Mesenchymal stem cell (in vitro differentiated cells and primary cell): ENCODE results near the gene GPC3.

Experiments
- DNase-seq: peaks from one replicate; pipeline ENCODE4 v3.0.0-alpha.2; 2013
- H2AFZ ChIP-seq: one replicate; pipeline ENCODE4 v1.6.1; 2013; ENCODE audit warnings: low read depth, mild to moderate bottlenecking, control low read depth, inconsistent platforms, low read length, moderate library complexity
- H2AK5ac ChIP-seq: 2 replicates; pipeline ENCODE4 v1.6.1; 2013; ENCODE audit warnings: low read length, moderate library complexity, mild to moderate bottlenecking, inconsistent platforms; ENCODE audit not compliant: severe bottlenecking
- H2BK120ac ChIP-seq: one replicate; pipeline ENCODE4 v1.6.1; 2013; ENCODE audit warnings: low read depth, mild to moderate bottlenecking, inconsistent platforms, low read length, moderate library complexity
- H2BK12ac ChIP-seq, 2 experiments: one replicate each; pipeline ENCODE4 v1.6.1; 2013; ENCODE audit warnings: inconsistent platforms in 2 of 2, low read length in 2 of 2, mild to moderate bottlenecking in 2 of 2, moderate library complexity in 2 of 2, control low read depth in 1 of 2
- H2BK15ac ChIP-seq: one replicate; pipeline ENCODE4 v1.6.1; 2013; ENCODE audit warnings: mild to moderate bottlenecking, low read depth, inconsistent platforms; ENCODE audit not compliant: poor library complexity, severe bottlenecking
- H2BK5ac ChIP-seq: 2 replicates; pipeline ENCODE4 v1.6.1; 2013; ENCODE audit warnings: low read depth, mild to moderate bottlenecking, low read length, control low read depth, inconsistent platforms; ENCODE audit not compliant: poor library complexity, severe bottlenecking
- H3K14ac ChIP-seq, 2 experiments: one replicate each; pipeline ENCODE4 v1.6.1; 2013; ENCODE audit warnings: inconsistent platforms in 2 of 2, low read length in 2 of 2, control low read depth in 1 of 2, mild to moderate bottlenecking in 1 of 2, moderate library complexity in 1 of 2
- H3K18ac ChIP-seq, 2 experiments: one replicate each; pipeline ENCODE4 v1.6.1; 2013; ENCODE audit warnings: inconsistent platforms in 2 of 2, low read length in 2 of 2, control low read depth in 1 of 2, low read depth in 1 of 2, mild to moderate bottlenecking in 1 of 2
- H3K23ac ChIP-seq, 2 experiments: one replicate each; pipeline ENCODE4 v1.6.1; 2013; ENCODE audit warnings: inconsistent platforms in 2 of 2, low read length in 2 of 2, mild to moderate bottlenecking in 2 of 2, moderate library complexity in 2 of 2, control low read depth in 1 of 2
- H3K27ac ChIP-seq: 2 replicates; pipeline ENCODE4 v1.5.1; 2013; ENCODE audit warnings: mild to moderate bottlenecking, moderate library complexity, low read length, control low read depth, inconsistent platforms; ENCODE audit not compliant: poor library complexity, severe bottlenecking
- H3K27me3 ChIP-seq, 2 experiments: 2 replicates each; pipeline versions ENCODE4 v1.6.1 to v1.7.0; 2013; ENCODE audit warnings: low read length in 2 of 2, mild to moderate bottlenecking in 2 of 2, moderate library complexity in 2 of 2, control low read depth in 1 of 2, inconsistent platforms in 1 of 2; ENCODE audit not compliant: control insufficient read depth in 1 of 2, insufficient read depth in 1 of 2
- H3K36me3 ChIP-seq, 2 experiments: 2 replicates each; pipeline versions ENCODE4 v1.6.1 to v1.7.0; 2013; ENCODE audit warnings: low read length in 2 of 2, control low read depth in 1 of 2, inconsistent platforms in 1 of 2, low read depth in 1 of 2, mild to moderate bottlenecking in 1 of 2; ENCODE audit not compliant: insufficient read depth in 2 of 2, control insufficient read depth in 1 of 2
- H3K4ac ChIP-seq, 2 experiments: one replicate each; pipeline ENCODE4 v1.6.1; 2013; ENCODE audit warnings: inconsistent platforms in 2 of 2, low read length in 2 of 2, mild to moderate bottlenecking in 2 of 2, moderate library complexity in 2 of 2, control low read depth in 1 of 2, low read depth in 1 of 2
- H3K4me1 ChIP-seq: 2 replicates; pipeline ENCODE4 v1.6.1; 2013; ENCODE audit warnings: low read depth, low read length, control low read depth; ENCODE audit not compliant: control insufficient read depth, insufficient read depth
- H3K4me2 ChIP-seq: 2 replicates; pipeline ENCODE4 v1.6.1; 2013; ENCODE audit warnings: low read length, mild to moderate bottlenecking, inconsistent platforms; ENCODE audit not compliant: poor library complexity, severe bottlenecking
- H3K4me3 ChIP-seq, 2 experiments: 2 replicates each; pipeline versions ENCODE4 v1.5.1 to v1.7.0; 2013; ENCODE audit warnings: low read length in 2 of 2, mild to moderate bottlenecking in 2 of 2, control low read depth in 1 of 2, low read depth in 1 of 2; ENCODE audit not compliant: insufficient read depth in 1 of 2
- H3K79me1 ChIP-seq: replicated peaks from 2 replicates; pipeline ENCODE4 v1.6.1; 2013; ENCODE audit warnings: mild to moderate bottlenecking, control low read depth, low read length, inconsistent platforms; ENCODE audit not compliant: poor library complexity, severe bottlenecking
- H3K9ac ChIP-seq: 2 replicates; pipeline ENCODE4 v1.7.0; 2013; ENCODE audit warnings: mild to moderate bottlenecking, low read length, moderate library complexity
- H3K9me3 ChIP-seq: 2 replicates; pipeline ENCODE4 v1.7.0; 2013; ENCODE audit warnings: mild to moderate bottlenecking, low read length; ENCODE audit not compliant: control insufficient read depth
- H4K8ac ChIP-seq: one replicate; pipeline ENCODE4 v1.6.1; 2013; ENCODE audit warnings: inconsistent platforms, mild to moderate bottlenecking, low read length, moderate library complexity
- H4K91ac ChIP-seq: one replicate; pipeline ENCODE4 v1.6.1; 2013; ENCODE audit warnings: mild to moderate bottlenecking, low read length, inconsistent platforms
- WGBS: methylation state at CpG from one replicate; pipeline ENCODE4 v1.1.7; 2013; ENCODE audit warnings: mixed read lengths; 5-methylcytosine and 5-hydroxymethylcytosine counted together

GPC3 gene

GRCh38 chrX:133602881-133603280 lies 382.5 kb downstream of the GPC3 start:
- no peaks in the 10 kb centered on the region for H3K36me3 ChIP-seq
- H2AK5ac ChIP-seq, result no peak overlapping the region
- H3K23ac ChIP-seq, result no peak overlapping the region
- 89% methylated on average over 2 of the region's 4 CpGs for WGBS
- no peaks in the 10 kb centered on the region for H3K79me1 ChIP-seq
- no peak for DNase-seq
- H3K4me1 ChIP-seq, result peaks cover under 1% of the 10 kb centered on the region
- H3K27me3 ChIP-seq, result no peaks in the 10 kb centered on the region
- no peak overlapping the region for H4K91ac ChIP-seq
- no peak overlapping the region for H3K4me2 ChIP-seq
- no peak overlapping the region for H2BK5ac ChIP-seq
- no peak overlapping the region for H3K9ac ChIP-seq
- H2AFZ ChIP-seq, result no peak overlapping the region
- H2BK120ac ChIP-seq, result no peak overlapping the region
- no peak overlapping the region for H2BK12ac ChIP-seq
- H4K8ac ChIP-seq, result no peak overlapping the region
- H3K9me3 ChIP-seq, result no peaks in the 10 kb centered on the region
- H3K18ac ChIP-seq, result no peak overlapping the region
- H3K4me3 ChIP-seq, result no peak overlapping the region
- H3K4ac ChIP-seq, result no peak overlapping the region
- no peak overlapping the region for H3K27ac ChIP-seq
- H2BK15ac ChIP-seq, result no peak overlapping the region
- H3K14ac ChIP-seq, result no peak overlapping the region

- Histone ChIP-seq H3K4me2 (no peak overlapping the region), H3K23ac (no peak overlapping the region), H3K79me1 (no peaks in the 10 kb centered on the region), H3K27ac (no peak overlapping the region), H2AK5ac (no peak overlapping the region), H4K91ac (no peak overlapping the region), H3K27me3 (peaks cover 0 to 3% of the 10 kb centered on the region in 2 experiments), H2BK120ac (no peak overlapping the region), H2BK15ac (no peak overlapping the region), H3K9ac (no peak overlapping the region), H3K4me1 (no peaks in the 10 kb centered on the region), H2AFZ (no peak overlapping the region), H3K4me3 (no peak overlapping the region), H2BK5ac (no peak overlapping the region), H2BK12ac (no peak overlapping the region), H4K8ac (no peak overlapping the region), H3K18ac (no peak overlapping the region), H3K14ac (no peak overlapping the region), H3K36me3 (no peaks in the 10 kb centered on the region), H3K9me3 (no peaks in the 10 kb centered on the region), H3K4ac (no peak overlapping the region)
- no CpG with 5 or more reads among the region's 4 CpGs for WGBS
- no peak for DNase-seq
Observed at GRCh38 chrX:133601116-133601515, 384.3 kb downstream of the GPC3 start.

- Histone ChIP-seq H2AK5ac (no peak overlapping the region), H2BK120ac (no peak overlapping the region), H2BK15ac (no peak overlapping the region), H3K4ac (no peak overlapping the region), H2AFZ (no peak overlapping the region), H3K4me1 (no peaks in the 10 kb centered on the region), H3K9ac (no peak overlapping the region), H3K9me3 (no peaks in the 10 kb centered on the region), H3K79me1 (no peaks in the 10 kb centered on the region), H3K4me2 (no peak overlapping the region), H4K8ac (no peak overlapping the region), H3K18ac (no peak overlapping the region), H3K27ac (no peak overlapping the region), H2BK12ac (no peak overlapping the region), H2BK5ac (no peak overlapping the region), H3K23ac (no peak overlapping the region), H4K91ac (no peak overlapping the region), H3K14ac (no peak overlapping the region), H3K4me3 (no peak overlapping the region), H3K27me3 (peaks cover 0 to 3% of the 10 kb centered on the region in 2 experiments), H3K36me3 (no peaks in the 10 kb centered on the region)
- no CpG with 5 or more reads among the region's 1 CpG for WGBS
- no peak for DNase-seq
Observed at GRCh38 chrX:133600536-133600935, 384.9 kb downstream of the GPC3 start.

GRCh38 chrX:133598601-133599335 lies 386.6 kb downstream of the GPC3 start:
- H3K36me3 ChIP-seq, result no peaks in the 10 kb centered on the region
- H2BK120ac ChIP-seq, result no peak overlapping the region
- H3K18ac ChIP-seq, result no peak overlapping the region
- H3K27me3 ChIP-seq, result peaks cover 0 to 3% of the 10 kb centered on the region in 2 experiments
- no peak overlapping the region for H3K14ac ChIP-seq
- H4K8ac ChIP-seq, result no peak overlapping the region
- H2AK5ac ChIP-seq, result no peak overlapping the region
- no peak overlapping the region for H3K9ac ChIP-seq
- H2BK5ac ChIP-seq, result no peak overlapping the region
- no peak overlapping the region for H2BK12ac ChIP-seq
- no peak overlapping the region for H3K23ac ChIP-seq
- no peak overlapping the region for H2BK15ac ChIP-seq
- H3K4me1 ChIP-seq, result no peaks in the 10 kb centered on the region
- DNase-seq, result no peak
- no peak overlapping the region for H3K4ac ChIP-seq
- H4K91ac ChIP-seq, result no peak overlapping the region
- no peak overlapping the region for H3K27ac ChIP-seq
- H3K4me3 ChIP-seq, result no peak overlapping the region
- no peak overlapping the region for H2AFZ ChIP-seq
- no peaks in the 10 kb centered on the region for H3K9me3 ChIP-seq
- WGBS, result 88% methylated on average over 1 of the region's 2 CpGs
- H3K79me1 ChIP-seq, result no peaks in the 10 kb centered on the region
- no peak overlapping the region for H3K4me2 ChIP-seq
